ENCODE results near the gene ABTB2. TPM values are rescaled to one million over a fixed set of nuclear protein-coding genes. Genes with fewer than 3 reads are reported as not detected.

The ABTB2 gene
- total and polyA plus RNA-seq, 10 of the 15 experiments (the other 5 are each of a cell fraction or from before 2014, with no cell fraction given) = 0.13 to 2.1 (median 0.72) TPM

DNA sequence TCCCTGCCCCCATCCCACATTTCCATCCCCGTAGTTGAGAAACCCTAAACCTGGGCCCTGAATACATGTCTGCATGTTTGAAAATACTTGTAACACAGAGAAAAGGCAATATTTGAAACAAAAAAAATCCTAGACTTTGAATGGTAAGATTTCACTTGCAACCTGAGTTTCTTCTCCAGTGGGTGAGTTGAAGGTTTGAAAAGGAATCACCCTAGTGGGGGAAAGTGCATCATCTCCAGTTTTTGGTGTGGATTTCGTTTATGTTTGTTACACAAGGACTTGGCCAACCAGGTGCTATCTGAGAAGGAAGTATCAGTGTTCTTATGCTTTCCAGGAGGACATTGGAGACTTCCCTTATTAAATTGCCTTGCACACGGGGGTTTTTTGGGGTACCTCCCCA lies 90.4 kb downstream of the ABTB2 start:
- no peak overlapping the region for H3K4me2 ChIP-seq (ENCODE audit: control insufficient read depth, insufficient read depth)
- no peaks in the 10 kb centered on the region for H3K79me2 ChIP-seq (ENCODE audit: control insufficient read depth, insufficient read depth, low read length)
- H3K27me3 ChIP-seq (replicated peaks in 1 of 2; ENCODE audit: control insufficient read depth in 2 of 2, insufficient read depth in 2 of 2, low read length in 1 of 2) = no peaks in the 10 kb centered on the region
- intact Hi-C loops (cut with micrococcal nuclease; ENCODE audit: unreplicated experiment) (no loop called here), in situ Hi-C loops (cut with MboI) (no loop called here)
- ChIA-PET SMC1A (ENCODE audit: uncharacterized antibody, unreplicated experiment) (interaction anchor here (1.1 kb wide), 1 partner anchor 19 kb away, joined by 3 read pairs; no protein-coding TSS in a partner anchor), CTCF (no interaction called here), RAD21 (ENCODE audit: unreplicated experiment) (no interaction called here), POLR2A (no interaction called here)
- DNase-seq (ENCODE audit: low read depth, low spot score) = no peak
- FAIRE-seq = no peak
- H3K4me1 ChIP-seq (ENCODE audit: control insufficient read depth, insufficient read depth, low read length) = no peaks in the 10 kb centered on the region
- whole genome bisulfite sequencing (ENCODE audit: insufficient coverage, insufficient replicate concordance, low lambda C conversion rate, missing lambda C conversion rate) = 33% methylated on average over 3 of the region's 3 CpGs
- no peak overlapping the region for H2AFZ ChIP-seq (ENCODE audit: control insufficient read depth, low read depth, low read length)
- no peaks in the 10 kb centered on the region for H3K36me3 ChIP-seq (ENCODE audit: control insufficient read depth in 2 of 2, insufficient read depth in 2 of 2, low read length in 1 of 2)
- no peaks in the 10 kb centered on the region for H3K9me3 ChIP-seq (replicated peaks; ENCODE audit: control insufficient read depth, insufficient read depth, low read length)
- no peak for ATAC-seq
- no peak overlapping the region for H3K9ac ChIP-seq (ENCODE audit: control insufficient read depth, insufficient read depth, low read length)
- H3K27ac ChIP-seq (ENCODE audit: control insufficient read depth, insufficient read depth) = no peak overlapping the region
- no TSS peak for BruUV-seq (replicated peaks)
- H4K20me1 ChIP-seq (ENCODE audit: control insufficient read depth, insufficient read depth) = no peaks in the 10 kb centered on the region
- no peak for TF ChIP-seq ZNF622 (IDR thresholded peaks at IDR 0.05)
- TF ChIP-seq CREB1 (IDR thresholded peaks at IDR 0.05; ENCODE audit: low read depth) = no peak
- TF ChIP-seq BMI1 (IDR thresholded peaks at IDR 0.05; ENCODE audit: borderline replicate concordance) = no peak
- no peak for TF ChIP-seq GATAD2B (conservative IDR thresholded peaks at IDR 0.05; ENCODE audit: low read depth)
- TF ChIP-seq, protein P1, sequence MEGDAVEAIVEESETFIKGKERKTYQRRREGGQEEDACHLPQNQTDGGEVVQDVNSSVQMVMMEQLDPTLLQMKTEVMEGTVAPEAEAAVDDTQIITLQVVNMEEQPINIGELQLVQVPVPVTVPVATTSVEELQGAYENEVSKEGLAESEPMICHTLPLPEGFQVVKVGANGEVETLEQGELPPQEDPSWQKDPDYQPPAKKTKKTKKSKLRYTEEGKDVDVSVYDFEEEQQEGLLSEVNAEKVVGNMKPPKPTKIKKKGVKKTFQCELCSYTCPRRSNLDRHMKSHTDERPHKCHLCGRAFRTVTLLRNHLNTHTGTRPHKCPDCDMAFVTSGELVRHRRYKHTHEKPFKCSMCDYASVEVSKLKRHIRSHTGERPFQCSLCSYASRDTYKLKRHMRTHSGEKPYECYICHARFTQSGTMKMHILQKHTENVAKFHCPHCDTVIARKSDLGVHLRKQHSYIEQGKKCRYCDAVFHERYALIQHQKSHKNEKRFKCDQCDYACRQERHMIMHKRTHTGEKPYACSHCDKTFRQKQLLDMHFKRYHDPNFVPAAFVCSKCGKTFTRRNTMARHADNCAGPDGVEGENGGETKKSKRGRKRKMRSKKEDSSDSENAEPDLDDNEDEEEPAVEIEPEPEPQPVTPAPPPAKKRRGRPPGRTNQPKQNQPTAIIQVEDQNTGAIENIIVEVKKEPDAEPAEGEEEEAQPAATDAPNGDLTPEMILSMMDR (IDR thresholded peaks at IDR 0.05 in 2 of 3, conservative IDR thresholded peaks at IDR 0.05 in 1 of 3; ENCODE audit: control insufficient read depth in 2 of 3, extremely low read depth in 1 of 3, insufficient read depth in 1 of 3, low read depth in 3 of 3, low read length in 3 of 3) = no peak
- TF ChIP-seq MYC (IDR thresholded peaks at IDR 0.05; ENCODE audit: insufficient read depth, insufficient read length, insufficient replicate concordance, low read length, severe bottlenecking) = no peak
- no peak overlapping the region for H3K4me3 ChIP-seq
